GM12874 (cell line): ENCODE results near the gene ALB.

Experiments
- CTCF ChIP-seq: IDR thresholded peaks from 2 replicates; pipeline ENCODE4 v1.5.1; 2011; ENCODE audit warnings: low read depth, mild to moderate bottlenecking, control low read depth, low read length, moderate library complexity; ENCODE audit not compliant: insufficient read depth

ALB gene

GRCh38 chr4:73450398-73451004, 46.4 kb downstream of the ALB start:
- TF ChIP-seq CTCF, result no peak

GRCh38 chr4:73451404-73451803, 47.3 kb downstream of the ALB start:
- TF ChIP-seq CTCF, result no peak

GRCh38 chr4:73451981-73452747, 48.1 kb downstream of the ALB start:
- no peak for TF ChIP-seq CTCF

GRCh38 chr4:73452953-73453700, 49.0 kb downstream of the ALB start:
- TF ChIP-seq CTCF, result no peak

GRCh38 chr4:73453701-73454005, 49.6 kb downstream of the ALB start:
- TF ChIP-seq CTCF, result no peak

- no peak for TF ChIP-seq CTCF
Measured at GRCh38 chr4:73454920-73455319, 50.8 kb downstream of the ALB start.

GRCh38 chr4:73456177-73457022, 52.3 kb downstream of the ALB start:
- TF ChIP-seq CTCF, result no peak
